Neuronal stem cell (in vitro differentiated cells): ENCODE data around the gene TAGLN2.

Experiments
- DNase-seq: peaks from one replicate; pipeline ENCODE4 v3.0.0-alpha.2; 2013; ENCODE audit warnings: low spot score
- H2AFZ ChIP-seq: one replicate; pipeline ENCODE4 v1.6.1; 2013; ENCODE audit warnings: mild to moderate bottlenecking, low read length, inconsistent platforms
- H2AK5ac ChIP-seq: 2 replicates; pipeline ENCODE4 v1.6.1; 2013; ENCODE audit warnings: low read depth, mild to moderate bottlenecking, inconsistent platforms, low read length, moderate library complexity, mixed read lengths
- H2BK120ac ChIP-seq: 2 replicates; pipeline ENCODE4 v1.6.1; 2013; ENCODE audit warnings: low read depth, mild to moderate bottlenecking, inconsistent platforms, low read length, moderate library complexity, mixed read lengths
- H2BK12ac ChIP-seq: one replicate; pipeline ENCODE4 v1.6.1; 2013; ENCODE audit warnings: low read length, inconsistent platforms
- H2BK15ac ChIP-seq: 2 replicates; pipeline ENCODE4 v1.6.1; 2013; ENCODE audit warnings: mild to moderate bottlenecking, low read length, inconsistent platforms, mixed read lengths
- H2BK5ac ChIP-seq: one replicate; pipeline ENCODE4 v1.6.1; 2013; ENCODE audit warnings: inconsistent platforms, mild to moderate bottlenecking, low read length, moderate library complexity
- H3K14ac ChIP-seq: one replicate; pipeline ENCODE4 v1.6.1; 2013; ENCODE audit warnings: low read length, inconsistent platforms
- H3K18ac ChIP-seq: 2 replicates; pipeline ENCODE4 v1.6.1; 2013; ENCODE audit warnings: low read length, inconsistent platforms
- H3K23ac ChIP-seq: 2 replicates; pipeline ENCODE4 v1.6.1; 2013; ENCODE audit warnings: low read depth, mild to moderate bottlenecking, mixed read lengths, low read length, inconsistent platforms; ENCODE audit not compliant: poor library complexity
- H3K27ac ChIP-seq: replicated peaks from 3 replicates; pipeline ENCODE4 v1.5.1; 2013; ENCODE audit warnings: low read length, inconsistent platforms
- H3K27me3 ChIP-seq, 3 experiments: 2 replicates each; pipeline ENCODE4 v1.6.1; 2013; ENCODE audit warnings: low read length in 3 of 3, mild to moderate bottlenecking in 2 of 3, inconsistent platforms in 1 of 3, low read depth in 1 of 3, mixed read lengths in 1 of 3, moderate library complexity in 1 of 3; ENCODE audit not compliant: control insufficient read depth in 3 of 3, insufficient read depth in 3 of 3
- H3K36me3 ChIP-seq, 2 donors: replicated peaks in 1 of 2; 2 replicates each; pipeline ENCODE4 v1.6.1; 2013; ENCODE audit warnings: low read length in 2 of 2; ENCODE audit not compliant: control insufficient read depth in 2 of 2, insufficient read depth in 2 of 2
- H3K4ac ChIP-seq: 2 replicates; pipeline ENCODE4 v1.6.1; 2013; ENCODE audit warnings: inconsistent platforms, mild to moderate bottlenecking, low read length, moderate library complexity
- H3K4me1 ChIP-seq, 2 donors: 1 replicate in 1 of 2; 2 replicates in 1 of 2; pipeline ENCODE4 v1.6.1; 2013; ENCODE audit warnings: low read length in 2 of 2, low read depth in 1 of 2; ENCODE audit not compliant: control insufficient read depth in 2 of 2, insufficient read depth in 1 of 2
- H3K4me2 ChIP-seq: one replicate; pipeline ENCODE4 v1.6.1; 2013; ENCODE audit warnings: mild to moderate bottlenecking, low read length, inconsistent platforms; ENCODE audit not compliant: insufficient read depth, poor library complexity, severe bottlenecking
- H3K4me3 ChIP-seq, 2 donors: 2 replicates each; pipeline ENCODE4 v1.5.1; 2013; ENCODE audit warnings: low read length in 2 of 2, mild to moderate bottlenecking in 2 of 2, inconsistent platforms in 1 of 2, moderate library complexity in 1 of 2
- H3K79me1 ChIP-seq: one replicate; pipeline ENCODE4 v1.6.1; 2013; ENCODE audit warnings: low read depth, mild to moderate bottlenecking, inconsistent platforms, low read length, moderate library complexity
- H3K9ac ChIP-seq: one replicate; pipeline ENCODE4 v1.6.1; 2013; ENCODE audit warnings: mild to moderate bottlenecking, low read depth, low read length, inconsistent platforms; ENCODE audit not compliant: poor library complexity
- H3K9me3 ChIP-seq, 2 donors: replicated peaks in 1 of 2; 2 replicates each; pipeline versions ENCODE3 to v1.6.1; 2013; ENCODE audit warnings: low read length in 2 of 2, mild to moderate bottlenecking in 2 of 2, inconsistent platforms in 1 of 2, low read depth in 1 of 2, mixed read lengths in 1 of 2, moderate library complexity in 1 of 2; ENCODE audit not compliant: control insufficient read depth in 2 of 2, insufficient read depth in 1 of 2
- H4K8ac ChIP-seq: one replicate; pipeline ENCODE4 v1.6.1; 2013; ENCODE audit warnings: low read depth, mild to moderate bottlenecking, inconsistent platforms, low read length, moderate library complexity
- H4K91ac ChIP-seq: one replicate; pipeline ENCODE4 v1.6.1; 2013; ENCODE audit warnings: low read length, low read depth, mild to moderate bottlenecking, inconsistent platforms; ENCODE audit not compliant: poor library complexity
- WGBS, 2 donors: extraction: QIAGEN DNeasy Blood & Tissue Kit; methylation state at CpG; one replicate each; pipeline ENCODE4 v1.1.7; 2013; ENCODE audit warnings: missing lambda C conversion rate in 2 of 2, mixed read lengths in 1 of 2; ENCODE audit not compliant: insufficient read length in 2 of 2, insufficient replicate concordance in 1 of 2; ENCODE audit errors: extremely low coverage in 2 of 2; 5-methylcytosine and 5-hydroxymethylcytosine counted together

Gene TAGLN2

GRCh38 chr1:159931795-159932173 is 6.5 kb upstream of the TAGLN2 start:
- H3K79me1 ChIP-seq, result no peaks in the 10 kb centered on the region
- no peak overlapping the region for H3K4me2 ChIP-seq
- H4K8ac ChIP-seq, result no peak overlapping the region
- no peak for DNase-seq
- H3K4ac ChIP-seq, result no peak overlapping the region
- peaks cover 33 to 61% of the 10 kb centered on the region in 2 donors for H3K36me3 ChIP-seq
- no peak overlapping the region for H3K14ac ChIP-seq
- peak overlapping the region; percentile 17 for H2AK5ac ChIP-seq
- peaks cover 0 to 2% (median 0%) of the 10 kb centered on the region in 3 experiments for H3K27me3 ChIP-seq
- no peak overlapping the region for H2BK5ac ChIP-seq
- no peak overlapping the region for H3K23ac ChIP-seq
- H3K27ac ChIP-seq, result no peak overlapping the region
- H3K9ac ChIP-seq, result no peak overlapping the region
- H3K4me1 ChIP-seq, result peaks cover 3% of the 10 kb centered on the region in 2 donors
- no peak overlapping the region for H3K18ac ChIP-seq
- WGBS, 2 donors, result no CpG with 5 or more reads among the region's 3 CpGs
- no peak overlapping the region for H2BK15ac ChIP-seq
- H2BK120ac ChIP-seq, result no peak overlapping the region
- H3K9me3 ChIP-seq, result no peaks in the 10 kb centered on the region
- H2AFZ ChIP-seq, result no peak overlapping the region
- no peak overlapping the region for H2BK12ac ChIP-seq
- H3K4me3 ChIP-seq, result no peak overlapping the region
- H4K91ac ChIP-seq, result no peak overlapping the region

- H2BK120ac ChIP-seq, result no peak overlapping the region
- DNase-seq, result no peak
- H2BK15ac ChIP-seq, result no peak overlapping the region
Measured at GRCh38 chr1:159931101-159931794, 5.9 kb upstream of the TAGLN2 start.

GRCh38 chr1:159930634-159931033 is 5.3 kb upstream of the TAGLN2 start:
- Histone ChIP-seq H3K27ac (no peak overlapping the region), H3K4me3 (no peak overlapping the region), H2BK15ac (no peak overlapping the region), H3K36me3 (peaks cover 30 to 57% of the 10 kb centered on the region in 2 donors), H3K4ac (no peak overlapping the region), H3K9me3 (no peaks in the 10 kb centered on the region), H3K18ac (no peak overlapping the region), H2BK12ac (no peak overlapping the region), H3K4me2 (no peak overlapping the region), H3K27me3 (peaks cover 0 to 2% (median 0%) of the 10 kb centered on the region in 3 experiments), H2AK5ac (no peak overlapping the region), H3K4me1 (peaks cover 2 to 5% of the 10 kb centered on the region in 2 donors), H3K23ac (peak overlapping the region; percentile 17), H2BK120ac (no peak overlapping the region), H2BK5ac (no peak overlapping the region), H3K9ac (no peak overlapping the region), H3K14ac (no peak overlapping the region), H4K91ac (no peak overlapping the region), H3K79me1 (no peaks in the 10 kb centered on the region), H2AFZ (no peak overlapping the region), H4K8ac (no peak overlapping the region)
- WGBS, 2 donors, result no CpG with 5 or more reads among the region's 8 CpGs
- DNase-seq, result no peak

More at GRCh38 chr1:159931101-159931794, 5.9 kb upstream of the TAGLN2 start:
- Histone ChIP-seq H3K79me1 (no peaks in the 10 kb centered on the region), H3K9me3 (no peaks in the 10 kb centered on the region), H3K9ac (no peak overlapping the region), H3K18ac (no peak overlapping the region), H3K27ac (no peak overlapping the region), H3K4ac (no peak overlapping the region), H2BK5ac (peak overlapping the region; percentile 35), H4K91ac (no peak overlapping the region), H2AFZ (no peak overlapping the region), H3K4me1 (peaks cover 0 to under 1% of the 10 kb centered on the region in 2 donors), H2BK12ac (no peak overlapping the region), H3K14ac (no peak overlapping the region), H2AK5ac (peak overlapping the region; percentile 17), H3K23ac (no peak overlapping the region), H3K27me3 (peaks cover 0 to 2% (median 0%) of the 10 kb centered on the region in 3 experiments), H3K4me2 (no peak overlapping the region), H3K4me3 (no peak overlapping the region), H3K36me3 (peaks cover 33 to 61% of the 10 kb centered on the region in 2 donors), H4K8ac (no peak overlapping the region)
- WGBS, 2 donors, result no CpG with 5 or more reads among the region's 13 CpGs

GRCh38 chr1:159930216-159930615 is 4.9 kb upstream of the TAGLN2 start:
- no peak overlapping the region for H3K4me2 ChIP-seq
- H3K27me3 ChIP-seq, result peaks cover 0 to 3% (median 0%) of the 10 kb centered on the region in 3 experiments
- no peak overlapping the region for H3K27ac ChIP-seq
- H3K14ac ChIP-seq, result no peak overlapping the region
- H3K4me3 ChIP-seq, result no peak overlapping the region
- H3K18ac ChIP-seq, result no peak overlapping the region
- no peaks in the 10 kb centered on the region for H3K79me1 ChIP-seq
- H2BK5ac ChIP-seq, result no peak overlapping the region
- H3K9ac ChIP-seq, result no peak overlapping the region
- no peak overlapping the region for H4K91ac ChIP-seq
- no peak overlapping the region for H2AFZ ChIP-seq
- H2AK5ac ChIP-seq, result no peak overlapping the region
- H3K9me3 ChIP-seq, result no peaks in the 10 kb centered on the region
- H4K8ac ChIP-seq, result no peak overlapping the region
- peaks cover 30 to 54% of the 10 kb centered on the region in 2 donors for H3K36me3 ChIP-seq
- H2BK12ac ChIP-seq, result no peak overlapping the region
- H2BK120ac ChIP-seq, result no peak overlapping the region
- WGBS, 2 donors, result no CpG with 5 or more reads among the region's 11 CpGs
- no peak overlapping the region for H2BK15ac ChIP-seq
- DNase-seq, result no peak
- H3K23ac ChIP-seq, result no peak overlapping the region
- no peak overlapping the region for H3K4ac ChIP-seq
- H3K4me1 ChIP-seq, result peaks cover 3 to 7% of the 10 kb centered on the region in 2 donors
